GM19395 (cell line): ENCODE results near the gene CKM.
"Not testable (repeated sequence)": the region's sequence is repeated elsewhere in the genome, so short reads cannot be mapped to it uniquely, and the experiment has no call there.

ENCODE experiments used
- ATAC-seq: cut with Tn5 transposase; IDR thresholded peaks from one replicate; pipeline ENCODE4 v1.9.1; 2021; ENCODE audit warnings: mild to moderate bottlenecking, moderate library complexity; ENCODE audit not compliant: unreplicated experiment

CKM gene

DNA sequence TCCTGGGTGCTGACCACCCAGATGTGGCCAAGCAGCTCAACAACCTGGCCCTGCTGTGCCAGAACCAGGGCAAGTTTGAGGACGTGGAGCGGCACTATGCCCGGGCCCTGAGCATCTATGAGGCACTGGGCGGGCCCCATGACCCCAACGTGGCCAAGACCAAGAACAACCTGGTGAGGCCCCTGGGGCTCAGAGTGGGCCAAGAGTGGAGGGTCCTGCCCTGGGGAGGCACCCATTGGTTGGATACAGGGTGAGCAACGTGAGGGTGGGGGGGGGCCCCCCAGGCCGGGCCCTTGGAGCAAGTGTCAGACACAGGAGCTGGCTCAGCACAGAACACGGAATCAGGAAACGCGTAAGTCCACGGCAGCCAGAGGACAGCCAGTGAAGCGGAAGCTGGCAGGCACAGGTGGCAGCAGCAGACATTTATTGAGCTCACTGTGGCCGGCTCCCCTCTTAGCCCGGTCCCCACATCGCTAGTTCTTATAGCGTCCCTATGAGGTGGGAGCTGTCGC, 26.8 kb upstream of the CKM start:
- ATAC-seq, result no peak

DNA sequence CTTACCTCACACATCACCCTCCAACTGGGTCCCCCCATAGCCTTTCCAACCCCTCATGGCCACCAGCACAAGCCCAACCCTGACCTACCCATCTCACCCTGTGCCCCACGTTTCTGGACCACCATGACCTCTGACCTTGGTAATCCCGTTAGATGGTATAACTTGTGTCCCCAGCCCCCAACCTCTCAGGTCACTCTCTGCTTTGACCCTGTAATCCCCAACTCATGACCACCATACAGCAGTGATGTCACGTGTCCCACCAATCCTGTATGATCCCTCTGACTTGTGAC, 26.4 kb upstream of the CKM start:
- no peak for ATAC-seq

DNA sequence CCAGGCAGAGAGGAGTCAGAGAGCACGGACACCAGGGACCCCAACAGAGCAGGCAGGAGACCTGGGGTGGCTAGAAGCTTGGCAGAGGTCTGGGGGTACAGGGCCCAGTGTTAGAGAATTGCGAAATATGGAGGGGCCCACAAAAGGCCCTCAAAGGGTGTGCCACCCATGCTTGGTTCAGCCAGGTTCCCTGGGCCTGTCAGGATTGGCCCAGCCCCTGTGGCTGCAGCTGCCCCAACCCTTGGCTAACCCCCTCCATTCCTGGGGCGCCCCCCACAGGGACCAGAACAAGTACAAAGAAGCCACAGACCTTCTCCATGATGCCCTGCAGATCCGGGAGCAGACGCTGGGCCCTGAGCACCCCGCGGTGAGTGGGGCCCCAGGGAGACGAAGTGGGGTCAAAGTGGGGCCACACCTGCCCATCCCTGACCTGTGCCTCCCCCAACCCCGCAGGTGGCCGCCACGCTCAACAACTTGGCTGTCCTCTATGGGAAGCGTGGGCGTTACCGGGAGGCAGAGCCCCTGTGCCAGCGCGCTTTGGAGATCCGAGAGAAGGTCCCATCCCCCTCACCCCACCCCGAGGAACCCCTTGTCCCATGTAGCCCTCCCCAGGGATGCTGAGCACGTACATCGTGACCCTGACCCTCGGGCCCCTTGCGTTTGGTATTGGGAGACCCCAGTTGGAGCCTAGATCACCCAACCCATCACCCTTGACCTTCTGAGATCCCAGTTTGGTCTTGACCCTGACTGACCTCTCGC, 25.9 kb upstream of the CKM start:
- ATAC-seq, result no peak

DNA sequence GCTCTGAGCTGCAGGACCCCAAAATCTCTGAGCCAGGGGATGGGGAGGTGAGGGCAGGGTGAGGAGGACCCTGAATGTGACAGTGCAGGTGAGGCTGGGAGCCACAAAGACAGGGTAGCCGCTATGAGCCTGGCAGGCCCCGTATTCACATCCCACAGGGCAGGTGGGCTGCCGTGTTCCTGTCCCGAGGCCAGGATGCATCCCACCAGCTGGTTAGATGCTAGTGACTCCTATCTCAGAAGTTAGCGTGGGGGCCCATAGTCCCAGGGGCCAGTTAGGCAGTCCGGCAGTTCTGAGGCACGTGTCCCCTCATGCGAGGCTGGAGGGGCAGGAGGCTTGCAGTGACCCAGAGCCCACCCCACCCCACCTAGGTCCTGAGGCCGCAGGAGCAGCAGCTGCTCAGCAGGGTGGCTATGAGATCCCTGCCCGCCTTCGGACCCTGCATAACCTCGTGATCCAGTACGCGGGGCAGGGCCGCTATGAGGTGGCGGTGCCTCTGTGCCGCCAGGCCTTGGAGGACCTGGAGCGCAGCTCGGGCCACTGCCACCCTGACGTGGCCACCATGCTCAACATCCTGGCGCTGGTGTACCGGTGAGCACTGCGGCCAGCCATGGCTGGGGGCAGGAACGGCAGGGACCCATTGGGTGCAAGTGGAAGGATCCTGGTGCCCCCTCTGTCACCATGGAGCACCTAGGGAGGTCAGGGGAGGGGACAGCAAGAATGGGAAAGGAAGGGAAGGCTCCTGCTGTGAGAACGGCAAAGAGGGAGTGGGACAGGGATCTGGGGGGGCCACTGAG, 25.1 kb upstream of the CKM start:
- no peak for ATAC-seq

DNA sequence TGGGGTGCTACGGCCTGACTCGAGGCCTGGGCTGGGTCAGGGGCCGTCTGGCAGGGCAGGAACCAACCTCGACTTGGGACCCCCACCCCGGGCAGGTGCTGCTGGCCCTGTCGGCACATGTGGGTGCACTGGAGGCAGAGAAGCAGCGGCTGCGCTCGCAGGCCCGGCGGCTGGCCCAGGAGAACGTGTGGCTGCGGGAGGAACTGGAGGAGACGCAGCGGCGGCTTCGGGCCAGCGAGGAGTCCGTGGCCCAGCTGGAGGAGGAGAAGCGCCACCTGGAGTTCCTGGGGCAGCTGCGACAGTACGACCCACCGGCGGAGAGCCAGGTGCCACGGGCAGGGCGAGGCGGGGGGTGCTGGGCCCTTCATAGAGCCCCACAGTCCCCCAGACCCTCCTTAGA, 23.8 kb upstream of the CKM start:
- no peak for ATAC-seq

DNA sequence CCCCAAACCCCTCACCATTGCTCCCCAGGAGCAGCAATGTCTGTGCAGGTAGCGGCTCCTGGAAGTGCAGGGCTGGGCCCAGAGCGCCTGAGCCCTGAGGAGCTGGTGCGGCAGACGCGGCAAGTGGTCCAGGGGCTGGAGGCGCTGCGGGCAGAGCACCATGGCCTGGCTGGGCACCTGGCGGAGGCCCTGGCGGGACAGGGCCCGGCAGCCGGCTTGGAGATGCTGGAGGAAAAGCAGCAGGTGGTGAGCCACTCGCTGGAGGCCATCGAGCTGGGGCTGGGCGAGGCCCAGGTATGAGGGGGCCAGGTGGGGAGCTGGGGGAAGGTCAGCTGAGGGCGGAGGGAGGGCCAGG, 22.8 kb upstream of the CKM start:
- no peak for ATAC-seq

DNA sequence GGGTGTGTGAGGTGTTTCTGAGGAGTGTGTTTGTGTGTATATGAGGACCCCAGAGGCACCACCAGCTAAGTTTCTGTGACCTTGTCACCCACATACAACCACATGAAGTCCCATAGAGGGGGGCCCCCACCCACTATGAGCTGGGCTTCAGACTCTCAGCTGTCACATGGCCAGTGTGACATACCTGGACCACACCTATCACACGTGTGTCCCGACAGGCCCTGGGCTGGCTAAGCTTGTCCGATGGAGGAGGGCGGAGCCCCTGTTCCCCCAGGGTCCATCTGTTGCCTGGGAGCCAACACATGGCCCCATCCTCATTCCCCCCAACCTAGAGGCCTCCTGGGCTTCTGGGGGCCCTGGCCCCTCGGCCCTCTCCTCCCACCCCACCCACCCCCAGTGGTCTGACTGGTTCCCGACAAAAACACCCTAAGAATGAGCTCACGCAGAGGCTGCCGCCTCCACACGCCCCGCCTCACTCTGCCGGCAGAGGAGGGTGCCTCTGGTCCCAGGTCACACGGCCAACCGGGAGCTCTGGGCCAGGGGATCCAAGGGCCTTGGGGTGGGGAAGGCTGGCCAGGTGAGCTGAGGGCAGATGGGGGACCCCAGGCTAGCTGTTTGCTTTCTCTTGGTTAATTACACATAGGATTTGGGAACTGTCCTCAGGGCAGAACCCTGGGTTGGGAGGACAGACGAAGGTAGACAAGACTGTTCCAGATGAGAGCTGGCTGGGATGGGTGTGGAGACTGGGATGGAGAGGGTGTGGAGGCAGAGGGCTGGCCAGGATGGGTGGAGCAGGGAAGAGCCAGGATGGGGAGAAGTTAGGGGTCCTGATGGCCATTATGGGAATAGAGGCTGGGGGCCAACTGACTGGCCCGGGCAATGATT, 22.2 kb upstream of the CKM start:
- no peak for ATAC-seq

DNA sequence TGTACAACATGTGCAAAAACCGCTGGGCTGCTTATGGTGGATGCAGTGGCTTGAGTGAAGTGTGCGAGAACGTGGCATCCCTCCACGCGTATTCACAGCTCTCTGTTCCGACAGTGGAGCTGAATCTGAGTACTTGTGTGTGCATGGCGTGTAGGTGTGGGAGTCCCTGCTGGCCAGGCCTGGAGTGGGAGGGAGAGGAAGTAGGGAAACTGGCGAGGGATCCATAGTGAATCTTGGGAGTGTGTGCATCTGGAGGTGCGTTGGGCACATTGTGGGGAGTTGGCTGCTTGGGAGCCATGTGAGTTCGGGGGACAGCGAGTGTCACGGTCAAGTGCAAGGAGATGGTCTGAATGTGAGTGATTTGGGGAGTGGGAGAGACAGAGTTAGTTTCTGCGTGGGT, 20.2 kb upstream of the CKM start:
- no peak for ATAC-seq

DNA sequence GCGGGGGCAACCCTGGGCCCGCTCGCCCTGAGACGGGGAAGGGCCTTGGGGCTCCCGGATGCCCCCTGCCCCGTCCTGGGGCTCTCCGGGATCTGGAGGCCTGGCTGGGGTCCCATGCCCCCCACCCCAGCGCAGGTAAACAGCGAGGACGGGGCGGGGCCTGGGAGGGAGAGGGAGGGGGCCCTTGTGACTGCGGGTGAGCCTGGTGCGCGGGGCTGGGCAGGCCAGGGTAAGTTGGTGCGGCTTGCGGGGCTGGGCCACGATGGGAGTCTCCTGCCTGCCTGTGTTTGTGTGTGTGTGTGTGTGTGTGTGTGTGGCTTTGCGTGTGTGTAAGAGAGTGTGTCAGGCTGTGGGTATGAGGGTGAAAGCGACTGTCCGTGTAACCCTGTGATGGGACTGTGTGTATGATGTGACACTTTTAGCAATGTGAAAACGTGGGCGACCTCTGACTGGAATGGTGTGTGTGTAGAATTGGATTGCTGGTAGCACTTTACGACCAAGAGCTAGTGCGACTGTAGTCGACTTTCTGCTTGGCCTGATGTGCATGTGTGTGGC, 18.3 kb upstream of the CKM start:
- no peak for ATAC-seq

DNA sequence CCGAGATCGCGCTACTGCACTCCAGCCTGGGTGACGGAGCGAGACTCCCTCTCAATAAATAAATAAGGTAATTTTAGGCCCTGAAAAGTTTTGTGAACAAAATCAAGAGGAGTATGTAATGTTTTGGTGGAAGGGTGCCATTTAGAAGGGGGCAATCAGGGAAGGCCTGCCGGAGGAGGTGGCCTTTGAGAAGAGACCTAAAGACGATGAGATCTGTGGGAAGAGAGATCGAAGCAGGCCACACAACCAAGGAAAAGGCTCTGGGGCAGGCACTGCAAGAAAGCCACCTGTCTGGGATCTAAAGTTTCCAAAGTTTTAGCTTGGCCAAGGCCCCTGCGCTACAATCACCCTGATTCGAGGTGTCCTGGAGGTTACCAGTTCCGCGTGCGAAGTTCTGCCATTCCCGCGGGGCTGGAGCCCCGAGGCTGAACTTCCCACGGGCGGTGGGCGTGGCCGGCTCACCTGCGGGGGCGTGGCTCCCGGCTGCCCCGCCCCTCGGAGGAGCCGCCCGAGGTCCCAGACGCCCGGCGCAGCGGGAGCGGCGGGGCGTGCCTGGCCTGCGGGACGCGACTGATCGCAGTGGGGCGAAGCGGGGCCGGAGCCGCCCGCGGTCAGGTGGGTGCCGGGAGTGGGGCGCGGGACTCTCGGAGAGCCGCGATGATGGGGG, 17.7 kb upstream of the CKM start, which contains the start of gene KLC3:
Gene KLC3, plus strand, starts transcription at position 519 of the 667 bp plus-strand sequence. CDS start 4,792 bp downstream, outside the sequence.
- no peak for ATAC-seq

DNA sequence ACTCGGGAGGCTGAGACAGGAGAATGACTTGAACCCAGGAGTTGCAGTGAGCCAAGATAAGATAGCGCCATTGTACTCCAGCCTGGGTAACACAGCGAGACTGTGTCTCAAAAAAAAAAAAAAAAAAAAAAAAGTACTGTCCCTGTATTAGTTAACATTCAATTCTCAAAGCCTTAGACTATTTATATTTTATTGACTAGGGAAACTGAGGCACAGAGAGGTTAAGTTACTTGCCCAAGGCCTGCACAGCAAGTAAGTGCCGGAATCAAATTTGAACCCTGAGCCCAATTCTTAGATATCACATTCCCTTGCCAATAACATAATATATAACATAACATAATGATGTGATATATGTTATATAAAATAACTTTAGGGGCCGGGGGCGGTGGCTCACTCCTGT, 17.0 kb upstream of the CKM start:
- no peak for ATAC-seq

DNA sequence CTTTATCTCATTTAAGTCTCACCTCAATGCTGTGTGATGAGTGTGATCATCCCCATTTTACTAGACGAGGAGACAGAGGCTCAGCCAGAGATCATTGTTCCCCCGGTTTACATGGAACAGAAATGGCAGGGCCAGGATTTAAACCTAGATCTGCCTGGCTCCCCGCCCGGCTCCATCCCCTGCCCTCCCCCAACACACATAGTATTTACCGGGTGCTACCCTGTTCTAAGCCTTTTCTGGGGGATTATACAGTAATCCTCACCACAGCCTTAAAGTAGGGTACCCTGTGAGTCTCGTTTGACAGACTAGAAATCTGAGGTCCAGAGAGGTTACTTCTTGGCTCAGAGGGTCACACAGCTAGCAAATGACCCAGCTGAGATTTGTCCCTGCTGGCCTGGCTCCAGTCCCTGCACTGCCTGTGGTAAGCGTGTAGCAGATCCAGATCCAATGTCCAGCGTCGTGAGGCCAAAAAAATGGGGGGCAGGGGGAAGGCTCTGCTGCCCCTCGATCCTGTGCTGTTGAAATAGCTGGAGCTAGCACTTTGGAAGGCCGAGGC, 14.1 kb upstream of the CKM start:
- no peak for ATAC-seq

DNA sequence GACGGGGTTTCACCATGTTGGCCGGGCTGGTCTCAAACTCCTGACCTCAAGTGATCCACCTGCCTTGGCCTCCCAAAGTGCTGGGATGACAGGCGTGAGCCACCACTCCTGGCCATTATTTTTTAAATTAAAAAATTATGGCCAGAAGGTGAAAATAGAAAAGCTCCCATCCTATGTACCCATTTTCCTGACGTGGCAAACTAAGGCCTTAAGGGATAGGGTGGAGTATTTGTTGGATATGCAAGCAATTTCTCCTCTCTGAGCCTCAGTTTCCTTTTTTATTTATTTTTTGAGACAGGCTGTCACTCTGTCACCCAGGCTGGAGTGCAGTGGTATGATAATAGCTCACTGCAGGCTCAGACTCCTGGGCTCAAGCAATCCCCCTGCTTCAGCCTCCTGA, 12.2 kb upstream of the CKM start:
- not testable (repeated sequence) for ATAC-seq

DNA sequence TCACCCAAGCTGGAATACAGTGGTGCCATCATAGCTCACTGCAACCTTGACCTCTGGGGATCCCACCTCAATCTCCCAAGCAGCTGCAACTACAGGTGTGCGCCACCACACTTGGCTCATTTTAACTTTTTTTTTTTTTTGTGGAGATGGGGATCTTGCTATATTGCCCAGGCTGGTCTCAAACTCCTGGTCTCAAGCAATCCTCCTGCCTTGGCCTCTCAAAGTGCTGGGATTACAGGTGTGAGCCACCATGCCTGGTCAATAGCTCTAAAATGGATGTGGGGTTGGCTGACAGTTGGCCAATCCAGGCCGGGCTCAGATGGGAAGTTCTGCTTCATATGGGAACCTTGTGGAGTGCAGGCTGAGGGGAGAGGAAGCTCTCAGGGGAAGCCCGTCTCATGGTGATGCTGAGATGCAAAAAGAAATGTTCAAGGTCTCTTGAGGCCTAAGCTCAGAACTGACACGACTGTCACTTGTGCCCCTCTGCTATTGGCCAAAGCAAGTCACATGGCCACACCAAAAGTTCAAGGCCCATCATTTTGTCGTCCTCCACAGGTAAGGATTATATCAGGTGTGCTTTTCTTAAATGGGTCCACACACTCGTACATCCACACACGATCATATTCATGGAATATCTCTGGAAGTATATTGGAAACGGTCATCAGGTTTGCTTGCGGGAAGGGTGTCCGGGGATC, 11.1 kb upstream of the CKM start:
- no peak for ATAC-seq

DNA sequence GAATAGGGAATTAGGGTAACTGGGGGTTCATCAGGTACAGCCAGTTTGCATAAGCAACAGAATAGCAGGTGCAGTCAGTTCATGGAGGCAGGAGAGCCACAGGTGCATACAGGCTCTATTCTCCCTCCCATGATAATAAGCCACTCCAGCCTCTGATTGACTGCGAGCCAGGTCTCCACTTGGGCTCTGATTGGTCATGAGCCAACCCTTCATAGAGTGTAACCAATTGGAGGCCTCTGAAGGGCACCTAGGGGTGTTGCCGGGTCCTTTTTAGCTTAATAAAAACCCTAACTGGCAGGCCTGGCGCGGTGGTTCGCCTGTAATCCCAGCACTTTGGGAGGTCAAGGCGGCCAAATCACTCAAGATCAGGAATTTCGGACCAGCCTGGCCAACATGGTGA, 8.7 kb upstream of the CKM start:
- ATAC-seq, result no peak

DNA sequence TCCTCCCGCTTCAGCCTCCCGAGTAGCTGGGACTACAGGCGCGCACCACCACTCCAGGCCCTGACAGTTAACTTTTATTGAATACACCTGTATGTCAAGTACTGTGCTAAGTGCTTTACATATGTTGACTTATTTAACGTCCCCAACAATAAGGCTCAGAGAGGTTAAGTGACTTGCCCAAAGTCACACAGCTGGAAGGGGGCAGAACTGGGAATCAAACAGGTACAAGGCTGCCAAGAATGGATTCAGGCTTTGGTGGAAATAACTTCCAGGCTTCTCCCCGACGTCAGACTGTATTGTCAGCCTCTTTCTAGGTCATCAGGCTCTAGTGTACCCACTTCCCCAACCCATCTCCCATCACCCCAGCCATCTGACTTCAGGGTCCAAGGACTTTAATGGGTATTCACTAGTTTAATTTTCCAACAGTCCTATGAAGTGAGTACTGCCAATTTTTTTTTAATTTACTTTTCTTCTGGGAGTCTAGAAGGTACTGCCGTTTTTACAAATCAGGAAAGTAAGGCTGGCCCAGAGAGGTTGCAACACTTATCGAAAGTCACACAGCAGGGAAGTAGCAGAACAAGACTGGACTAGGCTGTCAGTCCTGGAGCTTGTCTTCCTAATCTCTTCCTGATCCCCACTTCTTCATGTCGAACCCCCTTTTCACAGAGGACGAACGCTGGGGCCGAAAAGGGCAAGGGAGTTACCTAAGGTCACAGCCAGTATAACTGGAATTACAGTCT, 4.9 kb upstream of the CKM start:
- no peak for ATAC-seq

DNA sequence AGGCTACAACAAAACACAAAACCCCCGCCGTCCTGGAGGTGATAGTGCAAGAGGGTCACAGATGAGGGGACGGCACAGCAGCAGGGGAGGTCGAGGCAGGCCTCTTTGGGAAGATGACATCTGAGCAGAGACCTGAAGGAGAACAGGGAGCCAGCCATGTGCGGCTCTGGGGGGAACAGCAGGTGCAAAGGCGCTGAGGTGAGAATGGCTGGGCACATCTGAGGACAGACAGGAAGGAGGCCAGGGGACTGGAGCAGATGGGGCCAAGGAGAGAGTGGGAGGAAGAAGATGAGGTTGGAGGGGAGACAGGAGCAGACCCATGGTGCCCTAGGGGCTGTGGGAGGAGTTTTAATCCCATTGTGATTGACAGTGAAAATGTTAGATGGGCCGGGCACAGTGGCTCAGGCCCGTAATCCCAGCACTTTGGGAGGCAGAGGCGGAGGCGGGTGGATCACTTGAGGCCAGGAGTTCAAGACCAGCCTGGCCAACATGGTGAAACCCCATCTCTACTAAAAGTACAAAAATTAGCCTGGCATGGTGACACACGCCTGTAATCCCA, 1.8 kb upstream of the CKM start:
- ATAC-seq, result no peak

DNA sequence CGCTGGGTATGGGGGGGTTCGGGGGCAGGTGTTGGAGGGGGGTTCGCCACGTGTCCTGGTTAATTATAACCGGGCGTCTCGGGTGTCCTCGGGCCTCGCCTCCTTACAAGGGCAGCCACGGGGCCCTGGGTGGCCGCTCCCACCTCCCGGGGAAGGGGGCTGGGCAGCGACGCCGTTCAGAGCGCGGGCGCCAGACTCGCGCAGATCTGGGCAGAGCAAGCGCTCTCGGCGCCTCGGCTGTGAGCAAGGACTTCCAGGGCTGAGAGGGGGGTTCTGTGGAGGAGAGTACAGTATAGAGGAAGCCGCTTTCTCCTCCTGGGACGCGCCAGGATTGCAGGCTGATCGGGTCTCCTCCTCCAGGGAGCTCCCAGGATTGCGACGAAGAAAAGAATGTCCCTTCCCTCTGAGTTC, 1.0 kb upstream of the CKM start:
- ATAC-seq, result no peak

DNA sequence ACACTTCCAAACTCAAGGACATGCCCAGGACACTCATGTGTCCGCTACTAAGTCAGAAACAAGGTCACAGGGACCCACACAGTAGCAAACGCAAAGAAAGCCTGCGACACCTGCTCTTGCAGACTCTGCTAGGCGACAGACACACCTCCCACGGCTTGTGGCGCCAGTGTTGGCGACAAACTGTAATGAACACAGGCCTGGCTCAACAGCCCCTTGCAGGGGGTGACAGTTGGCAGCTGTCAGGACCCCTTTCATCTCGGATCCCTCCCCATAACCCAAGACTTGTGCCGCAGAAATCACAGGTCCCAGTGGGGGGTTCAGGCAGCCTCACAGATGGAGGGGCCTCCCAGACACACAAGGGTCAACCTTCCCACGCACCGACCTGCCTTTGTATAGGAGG, 364 bp downstream of the CKM start:
- no peak for ATAC-seq
